DMS114 treated with DMSO at 0.1 percent for 48 hours (cell line): ENCODE measurements around the gene HDGFL3.
"Not testable (repeated sequence)": the region's sequence is repeated elsewhere in the genome, so short reads cannot be mapped to it uniquely, and the experiment has no call there.

ENCODE experiments used
- DNase-seq: peaks from one replicate; lab custom pipeline; 2025; ENCODE audit not compliant: unreplicated experiment; lab: John Stamatoyannopoulos, UW

Gene HDGFL3

DNA sequence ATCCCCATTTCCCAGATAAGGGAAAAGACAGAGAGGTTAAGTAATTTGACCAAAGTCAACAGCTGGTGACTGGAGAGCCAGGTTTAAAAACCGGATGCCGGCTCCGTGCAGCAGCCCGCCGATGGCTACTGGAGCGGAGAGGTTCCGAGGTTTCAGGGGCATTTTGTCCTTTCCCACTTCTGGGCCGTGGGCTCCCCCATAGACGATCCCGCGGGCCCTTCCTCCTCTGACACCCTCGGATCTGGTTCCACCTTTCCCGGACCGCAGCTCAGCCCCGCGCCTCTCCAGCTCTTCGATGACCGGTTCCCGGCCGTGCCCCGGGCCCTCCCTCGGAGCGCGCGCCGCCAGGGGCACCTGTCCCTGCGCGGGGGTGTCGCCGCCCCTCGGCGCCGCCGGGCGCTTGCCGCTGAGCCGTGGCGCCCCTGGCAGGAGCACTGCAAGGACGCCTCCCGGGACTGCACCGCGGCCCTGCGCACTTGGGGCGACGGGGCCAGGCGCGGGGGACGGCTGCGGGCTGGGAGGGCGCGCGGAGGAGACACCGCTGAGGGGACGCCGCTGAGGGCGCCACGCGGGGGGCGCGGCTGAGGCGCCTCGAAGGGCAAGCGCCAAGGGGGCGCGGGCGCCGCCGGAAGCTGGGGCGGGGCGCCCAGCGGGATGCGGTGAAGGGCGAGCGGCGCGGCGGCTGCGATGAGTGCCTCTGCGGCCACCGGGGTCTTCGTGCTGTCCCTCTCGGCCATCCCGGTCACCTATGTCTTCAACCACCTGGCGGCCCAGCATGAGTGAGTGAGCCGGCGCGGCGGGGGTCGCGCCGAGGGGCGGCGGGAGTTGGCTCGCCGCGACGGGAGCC is 100.4 kb downstream of the HDGFL3 start, which contains the start of gene TM6SF1:
Gene TM6SF1, plus strand, starts transcription at position 652 of the 847 bp plus-strand sequence. Its CDS starts 36 bp downstream, at position 688.
- DNase-seq: no peak

DNA sequence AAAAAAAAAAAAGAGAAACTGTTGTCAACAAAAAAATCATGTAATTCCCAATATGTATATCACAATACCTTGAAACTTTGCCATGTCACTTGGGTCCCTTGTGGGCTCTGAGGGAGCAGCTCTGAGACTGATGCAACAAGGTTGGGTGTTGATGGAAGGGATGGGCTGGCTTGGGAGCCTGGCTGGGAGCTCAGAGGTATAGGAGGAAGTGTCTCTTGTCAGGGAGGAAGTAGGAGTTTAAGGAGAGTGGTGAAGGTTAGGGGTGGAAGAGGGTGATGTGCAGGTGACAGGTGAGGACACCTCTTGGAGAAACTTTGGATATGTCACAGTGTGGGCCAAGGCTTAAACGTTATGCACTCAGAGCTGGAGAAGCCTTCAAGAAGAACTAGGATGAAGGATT is 102.2 kb downstream of the HDGFL3 start:
- no peak for DNase-seq

DNA sequence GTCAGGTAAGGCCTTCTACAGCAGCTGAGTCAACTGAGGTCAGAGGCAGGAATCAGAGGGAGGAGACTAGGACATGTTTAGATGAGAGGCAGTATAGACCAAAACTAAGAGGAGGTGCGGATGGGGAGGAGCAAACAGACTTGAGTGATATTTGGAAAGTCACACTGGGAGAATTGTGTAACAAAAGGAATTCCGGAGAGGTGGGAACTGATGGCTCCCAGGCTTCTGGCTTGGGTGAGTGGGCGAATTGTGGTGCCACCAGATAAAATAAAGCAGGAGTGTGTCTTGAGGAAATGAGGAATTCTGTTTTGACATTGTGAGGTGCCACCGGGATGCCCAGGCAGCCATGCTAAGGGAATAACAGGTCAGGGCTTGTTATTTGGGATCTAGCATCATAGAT is 103.5 kb downstream of the HDGFL3 start:
- no peak for DNase-seq

GRCh38 chr15:83102346-83102745 is 105.3 kb downstream of the HDGFL3 start:
- no peak for DNase-seq

GRCh38 chr15:83100097-83100646 is 107.5 kb downstream of the HDGFL3 start:
- no peak for DNase-seq

DNA sequence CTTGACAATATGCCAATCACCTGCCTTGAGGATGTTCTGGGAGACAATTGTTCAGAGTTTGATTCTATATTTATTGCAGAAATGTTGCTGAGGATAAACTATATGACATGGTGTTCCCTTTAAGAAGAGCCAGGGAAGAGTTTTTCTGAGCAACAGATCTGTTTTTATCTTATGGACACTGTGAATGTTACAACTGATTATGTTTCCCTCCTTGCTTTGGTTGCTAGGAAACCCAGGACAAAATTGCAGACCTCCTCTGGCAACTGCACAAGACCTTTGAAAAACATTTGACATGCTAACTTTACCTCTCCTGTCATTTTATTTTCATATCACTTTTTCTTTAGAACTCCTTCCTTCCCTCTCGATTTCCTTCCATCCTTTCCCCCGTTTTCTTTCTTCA is 108.3 kb downstream of the HDGFL3 start:
- no peak for DNase-seq

GRCh38 chr15:83098079-83098478 is 109.5 kb downstream of the HDGFL3 start:
- no peak for DNase-seq

- DNase-seq: no peak
Observed at GRCh38 chr15:83094583-83094982, 113.0 kb downstream of the HDGFL3 start.

- no peak for DNase-seq
Observed at GRCh38 chr15:83092309-83092976, 115.2 kb downstream of the HDGFL3 start.

DNA sequence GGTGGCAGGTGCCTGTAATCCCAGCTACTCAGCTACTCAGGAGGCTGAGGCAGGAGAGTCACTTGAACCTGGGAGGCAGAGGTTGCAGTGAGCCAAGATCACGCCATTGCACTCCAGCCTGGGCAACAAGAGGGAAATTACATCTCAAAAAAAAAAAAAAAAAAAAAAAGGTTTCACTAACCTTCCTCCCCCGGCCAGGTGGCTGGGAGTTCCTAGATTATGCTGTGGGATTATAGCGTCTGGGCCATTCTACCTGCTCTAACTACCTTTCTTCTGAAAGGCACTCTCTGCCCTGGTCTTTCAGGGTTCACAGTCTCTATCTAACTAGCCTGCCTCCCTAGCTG is 115.7 kb downstream of the HDGFL3 start:
- DNase-seq: not testable (repeated sequence)

- no peak for DNase-seq
Observed at GRCh38 chr15:83090465-83090864, 117.2 kb downstream of the HDGFL3 start.

- DNase-seq: no peak
Observed at GRCh38 chr15:83088876-83089275, 118.7 kb downstream of the HDGFL3 start.

- DNase-seq: no peak
Observed at GRCh38 chr15:83087576-83087975, 120.0 kb downstream of the HDGFL3 start.

DNA sequence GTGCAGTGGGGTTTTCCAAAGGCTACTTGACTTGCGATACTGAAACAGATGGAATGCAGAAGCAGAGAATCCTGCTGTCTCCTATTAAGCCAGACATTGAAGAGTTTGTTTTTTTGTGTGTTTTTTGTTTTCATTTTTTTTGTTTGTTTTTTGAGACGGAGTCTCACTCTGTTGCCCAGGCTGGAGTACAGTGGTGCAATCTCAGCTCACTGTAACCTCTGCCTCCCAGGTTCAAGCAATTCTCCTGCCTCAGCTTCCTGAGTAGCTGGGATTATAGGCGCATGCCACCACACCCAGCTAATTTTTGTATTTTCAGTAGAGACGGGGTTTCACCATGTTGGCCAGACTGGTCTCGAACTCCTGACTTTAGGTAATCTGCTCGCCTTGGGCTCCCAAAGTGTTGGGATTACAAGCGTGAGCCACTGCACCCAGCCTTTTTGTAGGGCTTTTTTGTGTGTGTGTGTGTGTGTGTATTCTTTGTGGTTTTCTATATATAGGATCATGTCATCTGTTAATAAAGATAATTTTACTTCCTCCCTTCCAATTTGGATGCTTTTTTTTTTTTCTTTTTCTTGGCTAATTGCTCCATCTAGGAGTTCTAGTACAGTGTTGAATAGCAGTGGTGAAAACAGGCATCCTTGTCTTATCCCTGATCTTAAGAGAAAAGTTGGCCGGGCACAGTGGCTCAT is 121.6 kb downstream of the HDGFL3 start:
- DNase-seq: not testable (repeated sequence)

GRCh38 chr15:83085461-83085860 is 122.2 kb downstream of the HDGFL3 start:
- DNase-seq: not testable (repeated sequence)

DNA sequence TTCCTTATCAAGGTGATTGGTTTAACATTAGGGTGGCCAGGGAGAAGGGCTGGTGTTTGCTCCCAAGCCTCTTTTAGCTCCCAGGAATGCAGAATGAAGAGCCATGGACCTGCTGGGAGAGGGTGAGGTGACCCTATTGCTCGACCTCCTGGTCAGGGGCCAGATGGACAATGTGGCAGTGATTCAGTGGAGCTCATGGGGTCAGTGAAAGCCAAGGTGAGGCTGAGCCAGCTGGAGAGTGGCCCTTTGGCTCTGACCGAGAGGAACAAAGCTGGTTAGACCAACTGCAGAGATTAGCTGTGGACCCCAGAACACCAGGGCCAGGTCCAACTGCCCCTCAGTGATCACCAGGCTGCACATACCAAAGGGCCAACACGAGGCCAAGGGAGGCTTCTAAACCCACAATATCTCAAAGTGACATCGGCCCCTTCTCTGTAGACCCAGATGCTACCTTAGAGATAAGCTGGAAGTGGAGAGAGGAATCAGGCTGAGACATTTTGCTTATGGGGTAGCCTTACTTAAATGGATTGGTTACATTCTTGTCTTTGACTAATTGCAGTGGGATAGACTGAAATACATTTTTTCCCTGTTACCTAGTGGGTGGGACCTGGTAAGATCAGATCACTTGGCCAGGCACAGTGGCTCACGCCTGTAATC is 124.8 kb downstream of the HDGFL3 start:
- no peak for DNase-seq

DNA sequence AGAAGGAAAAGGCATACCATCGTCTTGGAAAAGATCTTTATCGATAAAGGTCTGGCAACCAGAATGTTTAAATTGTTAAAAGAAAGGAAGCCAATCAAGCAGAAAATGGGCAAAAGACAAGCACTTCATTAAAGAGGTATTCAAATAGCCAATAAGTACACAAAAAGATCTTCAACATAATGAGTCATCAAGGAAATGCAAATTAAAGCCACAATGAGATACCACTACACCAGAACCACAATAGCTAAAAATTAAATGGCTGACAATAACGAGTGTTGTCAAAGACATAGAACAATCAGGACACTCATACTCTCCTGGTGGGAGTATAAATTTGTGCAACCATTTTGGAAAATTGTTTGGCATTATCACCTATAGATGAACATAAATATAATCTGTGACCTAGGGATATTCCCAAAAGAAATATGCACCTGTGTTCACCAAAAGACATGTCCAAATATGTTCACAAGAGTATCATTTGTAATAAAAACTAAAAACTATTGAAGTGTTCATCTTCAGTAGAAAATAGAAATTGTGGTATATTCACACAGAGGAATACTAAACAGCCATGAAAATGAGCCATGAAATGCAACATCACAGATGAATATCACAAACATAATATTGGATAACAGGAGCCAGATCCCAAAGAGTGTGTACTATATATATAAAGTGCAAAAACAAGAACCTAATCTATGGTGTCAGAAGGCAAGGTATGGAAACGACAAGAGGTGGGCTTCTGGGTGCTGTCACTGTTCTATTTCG is 126.2 kb downstream of the HDGFL3 start:
- no peak for DNase-seq

DNA sequence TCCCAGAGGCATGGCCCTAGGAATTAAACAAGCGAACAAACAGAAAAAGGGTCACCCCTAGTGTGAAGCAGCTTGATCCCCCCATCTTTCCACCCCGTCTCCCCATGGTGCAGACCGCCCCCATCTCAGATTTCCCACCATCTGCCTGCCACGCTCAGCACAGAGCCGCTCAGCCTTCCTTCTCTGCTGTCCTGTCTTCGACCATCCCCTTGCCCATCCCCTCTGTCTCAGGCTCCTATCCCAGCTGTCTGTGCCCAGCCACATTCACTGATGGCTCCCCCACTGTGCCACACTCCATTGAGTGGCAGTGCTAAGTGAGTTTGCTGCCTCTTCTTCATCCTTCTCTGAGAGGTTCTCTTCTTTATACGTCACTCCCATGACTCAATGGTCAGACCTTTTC is 128.9 kb downstream of the HDGFL3 start:
- DNase-seq: no peak
